Mesothelial cell of epicardium (in vitro differentiated cells): ENCODE results near the gene PDZRN3. TPM values are rescaled to one million over a fixed set of nuclear protein-coding genes. Genes with fewer than 3 reads are reported as not detected.

Experiments
- DNase-seq, 2 experiments: peaks; one replicate each; pipeline ENCODE4 v3.0.0; 2021; ENCODE audit warnings: low spot score in 2 of 2; ENCODE audit not compliant: unreplicated experiment in 2 of 2
- H3K27ac Mint-ChIP-seq: 2 replicates; pipeline ENCODE4 v1.8.0; 2021; ENCODE audit warnings: mixed read lengths
- H3K27me3 Mint-ChIP-seq: 2 replicates; pipeline ENCODE4 v1.8.0; 2021; ENCODE audit warnings: low read depth, mixed read lengths
- H3K36me3 Mint-ChIP-seq: 2 replicates; pipeline ENCODE4 v1.8.0; 2021; ENCODE audit warnings: mixed read lengths
- H3K4me1 Mint-ChIP-seq: 2 replicates; pipeline ENCODE4 v1.8.0; 2021; ENCODE audit warnings: mixed read lengths
- H3K4me3 Mint-ChIP-seq: 2 replicates; pipeline ENCODE4 v1.8.0; 2021; ENCODE audit warnings: mild to moderate bottlenecking, moderate library complexity, mixed read lengths
- H3K9me3 Mint-ChIP-seq: 2 replicates; pipeline ENCODE4 v1.8.0; 2021; ENCODE audit warnings: mixed read lengths
- CTCF ChIP-seq: fragments of 200-600 bp; sonication (generic); IDR thresholded peaks from one replicate; pipeline ENCODE4 v1.5.0; 2021; ENCODE audit warnings: antibody characterized with exemption; ENCODE audit not compliant: unreplicated experiment
- total RNA-seq: library from RNA; stranded (reverse); gene quantifications from 3 replicates; pipeline ENCODE4 v1.2.1, GENCODE V29; 2021

The PDZRN3 gene
- total RNA-seq, 1 donor from 2014 or later, result 48.4 TPM

DNA sequence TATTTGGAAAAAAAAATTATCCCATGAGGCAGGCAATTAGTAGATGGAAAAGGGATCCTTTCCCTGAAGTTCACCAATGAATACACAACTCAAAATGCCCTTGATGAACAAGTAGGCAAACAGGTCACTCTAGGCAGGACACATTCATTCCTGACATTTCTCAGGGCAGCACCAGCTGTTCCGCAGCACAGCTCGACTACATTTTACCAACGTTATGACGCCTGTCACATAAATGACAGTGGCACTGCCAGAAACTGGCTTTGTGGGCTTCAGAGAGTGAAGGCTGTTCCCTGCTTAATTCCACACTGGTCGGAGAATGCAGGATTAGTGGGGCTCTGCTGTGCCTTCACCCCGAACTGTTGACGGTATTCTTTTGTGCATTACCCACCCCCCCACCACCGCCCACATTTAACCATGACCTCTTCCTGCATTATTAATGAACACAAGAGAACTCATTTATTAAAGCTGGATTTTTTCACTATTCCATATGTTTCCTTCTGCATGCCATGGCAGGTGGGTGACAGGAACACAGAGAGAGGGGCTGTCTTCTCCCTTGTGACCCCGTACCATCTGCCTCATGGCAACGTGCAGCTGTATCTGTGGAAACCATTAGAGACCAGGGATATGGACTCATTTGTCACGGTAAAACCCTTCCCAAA lies 197.6 kb downstream of the PDZRN3 start:
- no peak overlapping the region for H3K27ac Mint-ChIP-seq
- no peak for TF ChIP-seq CTCF
- no peak overlapping the region for H3K4me3 Mint-ChIP-seq
- no peak for DNase-seq
- H3K36me3 Mint-ChIP-seq, result no peaks in the 10 kb centered on the region
- H3K4me1 Mint-ChIP-seq, result peaks cover 40% of the 10 kb centered on the region
- no peaks in the 10 kb centered on the region for H3K27me3 Mint-ChIP-seq
- H3K9me3 Mint-ChIP-seq, result peaks cover 1% of the 10 kb centered on the region

DNA sequence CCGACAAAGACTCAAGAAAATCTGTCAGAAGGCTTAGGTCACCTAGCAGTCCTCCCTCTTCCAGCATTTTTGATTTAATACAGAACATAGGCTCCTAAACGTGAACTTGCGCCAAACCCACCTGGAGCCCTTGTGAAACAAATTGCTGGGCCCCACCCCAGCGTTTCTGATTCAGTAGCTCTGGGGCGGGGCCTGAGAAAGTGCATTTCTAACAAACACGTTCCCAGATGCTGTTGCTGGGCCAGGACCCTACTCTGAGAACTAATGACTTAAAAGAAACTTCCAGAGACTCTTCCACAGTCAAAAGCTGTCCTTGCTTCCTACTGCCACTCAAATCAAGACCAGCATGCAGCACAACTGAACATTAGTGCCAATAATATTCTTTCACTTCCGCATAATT lies 198.1 kb downstream of the PDZRN3 start:
- no peak for DNase-seq
- H3K36me3 Mint-ChIP-seq, result no peaks in the 10 kb centered on the region
- no peaks in the 10 kb centered on the region for H3K27me3 Mint-ChIP-seq
- no peak overlapping the region for H3K27ac Mint-ChIP-seq
- no peak for TF ChIP-seq CTCF
- peaks cover 34% of the 10 kb centered on the region for H3K4me1 Mint-ChIP-seq
- H3K9me3 Mint-ChIP-seq, result peaks cover 5% of the 10 kb centered on the region
- H3K4me3 Mint-ChIP-seq, result no peak overlapping the region

DNA sequence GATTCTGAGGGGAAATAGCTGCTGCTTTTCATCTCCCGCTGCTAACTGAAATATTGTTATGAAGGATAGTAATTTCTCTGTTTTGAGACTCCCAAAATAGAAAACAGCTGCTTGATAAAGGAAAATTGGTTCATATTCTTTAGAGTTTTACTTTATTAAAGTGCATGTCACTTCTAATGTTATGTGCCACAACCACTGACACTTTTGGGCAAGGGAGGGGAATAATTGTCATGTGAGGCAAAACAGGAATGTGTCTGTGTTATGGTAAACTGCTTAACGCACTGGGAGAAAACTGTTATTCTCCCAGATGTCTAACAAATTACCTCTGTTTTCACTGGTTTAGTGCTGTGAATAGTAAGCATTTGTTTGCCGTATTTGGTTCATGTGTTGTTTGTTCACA lies 201.6 kb downstream of the PDZRN3 start:
- H3K27ac Mint-ChIP-seq, result peak overlapping the region; percentile 26
- H3K36me3 Mint-ChIP-seq, result peaks cover 2% of the 10 kb centered on the region
- TF ChIP-seq CTCF, result no peak
- H3K27me3 Mint-ChIP-seq, result no peaks in the 10 kb centered on the region
- no peak for DNase-seq
- no peak overlapping the region for H3K4me3 Mint-ChIP-seq
- H3K9me3 Mint-ChIP-seq, result peaks cover 5% of the 10 kb centered on the region
- peaks cover 41% of the 10 kb centered on the region for H3K4me1 Mint-ChIP-seq

DNA sequence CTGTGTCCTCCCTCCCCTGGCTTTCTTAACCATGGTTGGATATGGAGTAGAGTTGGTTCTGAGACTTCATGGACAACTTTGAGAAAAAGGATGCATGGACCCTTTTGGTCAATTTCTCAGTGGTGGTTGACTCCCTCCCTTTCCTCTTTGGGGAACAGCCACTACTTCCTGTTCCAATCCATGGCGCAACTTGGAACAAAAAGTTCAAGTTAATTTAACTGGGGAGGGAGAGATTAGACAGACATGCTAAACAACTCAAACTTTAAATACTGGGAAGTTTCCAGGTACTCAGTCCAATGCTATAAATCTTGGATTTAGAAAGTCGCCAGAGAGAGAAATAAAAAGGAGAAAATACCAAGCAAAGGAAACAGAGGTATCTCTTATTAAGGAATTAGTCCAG lies 202.2 kb downstream of the PDZRN3 start:
- no peak for TF ChIP-seq CTCF
- H3K4me3 Mint-ChIP-seq, result no peak overlapping the region
- peaks cover 2% of the 10 kb centered on the region for H3K36me3 Mint-ChIP-seq
- no peaks in the 10 kb centered on the region for H3K27me3 Mint-ChIP-seq
- peaks cover 5% of the 10 kb centered on the region for H3K9me3 Mint-ChIP-seq
- peak overlapping the region; percentile 26 for H3K27ac Mint-ChIP-seq
- H3K4me1 Mint-ChIP-seq, result peaks cover 47% of the 10 kb centered on the region
- DNase-seq, result no peak

DNA sequence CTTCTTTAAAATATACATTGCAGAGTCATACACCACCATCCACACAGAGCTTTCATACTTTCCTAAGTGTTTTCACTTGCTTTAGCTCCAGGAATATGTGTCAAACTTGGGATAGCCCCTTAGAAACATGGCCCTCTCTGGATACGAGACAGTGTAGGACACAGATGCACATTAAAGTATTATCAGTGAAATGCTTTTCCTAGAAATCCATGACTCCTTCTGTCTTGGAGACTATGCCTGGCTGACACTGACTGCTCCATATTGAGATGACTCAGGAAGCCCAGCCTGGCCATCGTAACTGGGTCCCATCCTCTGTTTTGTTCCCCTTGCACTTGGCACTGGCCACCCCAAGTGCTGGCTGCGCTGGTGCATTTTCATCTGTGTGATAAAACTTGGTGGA lies 204.8 kb downstream of the PDZRN3 start:
- Mint-ChIP-seq H3K36me3 (peaks cover 2% of the 10 kb centered on the region), H3K4me1 (peaks cover 46% of the 10 kb centered on the region), H3K27me3 (no peaks in the 10 kb centered on the region), H3K27ac (peak overlapping the region; percentile 95), H3K9me3 (peaks cover 5% of the 10 kb centered on the region), H3K4me3 (no peak overlapping the region)
- TF ChIP-seq CTCF, result no peak
- no peak for DNase-seq
